Measurements from ENCODE around the gene NTN4.
"Not testable (repeated sequence)": the region's sequence is repeated elsewhere in the genome, so short reads cannot be mapped to it uniquely, and the experiment has no call there.

The NTN4 gene

GRCh38 chr12:95625012-95625411, 165.6 kb downstream of the NTN4 start:
- DNase-seq (ENCODE audit: low read depth in 2 of 2) = no peak

GRCh38 chr12:95624589-95624988, 166.0 kb downstream of the NTN4 start:
- no peak for DNase-seq (ENCODE audit: low read depth in 2 of 2)

GRCh38 chr12:95623554-95624170, 166.9 kb downstream of the NTN4 start:
- DNase-seq (ENCODE audit: low read depth in 2 of 2) = peak; percentile 74 to 76

- DNase-seq (ENCODE audit: low read depth in 2 of 2) = no peak
These were observed 167.7 kb downstream of the NTN4 start for GRCh38 chr12:95622879-95623278.

GRCh38 chr12:95621725-95622124, 168.8 kb downstream of the NTN4 start:
- DNase-seq (ENCODE audit: low read depth in 2 of 2) = no peak

- no peak for DNase-seq (ENCODE audit: low read depth in 2 of 2)
These were observed 170.4 kb downstream of the NTN4 start for GRCh38 chr12:95620171-95620570.

- DNase-seq (ENCODE audit: low read depth in 2 of 2) = not testable (repeated sequence)
These were observed 174.1 kb downstream of the NTN4 start for GRCh38 chr12:95616470-95616869.

GRCh38 chr12:95615749-95616148, 174.8 kb downstream of the NTN4 start:
- no peak for DNase-seq (ENCODE audit: low read depth in 2 of 2)

GRCh38 chr12:95614390-95614982, 176.1 kb downstream of the NTN4 start:
- no peak for DNase-seq (ENCODE audit: low read depth in 2 of 2)

GRCh38 chr12:95613021-95613420, 177.5 kb downstream of the NTN4 start:
- DNase-seq (ENCODE audit: low read depth in 2 of 2) = no peak

- no peak for DNase-seq (ENCODE audit: low read depth in 2 of 2)
These were observed 178.8 kb downstream of the NTN4 start for GRCh38 chr12:95611676-95612309.

- no peak for DNase-seq (ENCODE audit: low read depth in 2 of 2)
These were observed 182.1 kb downstream of the NTN4 start for GRCh38 chr12:95608252-95609033.

Measured in fibroblast of skin of left quadriceps (primary cell).